GM12878 (cell line): ENCODE data around the gene CDKN1C. TPM values are rescaled to one million over a fixed set of nuclear protein-coding genes. Genes with fewer than 3 reads are reported as not detected.

Experiments
- ATAC-seq: fragments of 200-7000 bp; cut with Tn5 transposase; 3 replicates; pipeline ENCODE4 v1.9.1; 2020; ENCODE audit warnings: mild to moderate bottlenecking, moderate library complexity
- BruUV-seq: library from RNA; stranded (reverse); fragments of 400-500 nt; replicated peaks from 2 replicates; lab custom pipeline; 2021; lab: Mats Ljungman, UMichigan
- CTCF ChIA-PET: fragments of 300-600 bp; sonication (Branson Sonifier 250); formaldehyde crosslinking; extraction: SDS; loops from one replicate; lab custom pipeline; 2021; ENCODE audit warnings: inconsistent platforms; lab: Yijun Ruan, JAX
- POLR2A ChIA-PET: fragments of 350-600 bp; formaldehyde crosslinking; extraction: SDS; loops from one replicate; lab custom pipeline; 2021; ENCODE audit warnings: inconsistent platforms; lab: Charles Lee
- RAD21 ChIA-PET: fragments of 300-600 bp; sonication (Branson Sonifier 250); formaldehyde crosslinking; loops from one replicate; lab custom pipeline; 2023; ENCODE audit warnings: antibody characterized with exemption; ENCODE audit not compliant: unreplicated experiment; lab: Charles Lee
- SMC1A ChIA-PET: fragments of 300-600 bp; sonication (Branson Sonifier 250); formaldehyde crosslinking; loops from one replicate; lab custom pipeline; 2023; ENCODE audit not compliant: unreplicated experiment, uncharacterized antibody; lab: Charles Lee
- DNase-seq: peaks from one replicate; pipeline ENCODE4 v3.0.0-alpha.2; 2011; ENCODE audit warnings: low read depth, low spot score
- FAIRE-seq: peaks from 3 replicates; lab custom pipeline; 2011; peaks lifted over from hg19 to GRCh38; lab: Jason Lieb, UNC
- H2AFZ ChIP-seq: 2 replicates; pipeline ENCODE4 v1.6.0; 2011; ENCODE audit warnings: low read depth, low read length, control low read depth; ENCODE audit not compliant: control insufficient read depth
- H3K27ac ChIP-seq: 2 replicates; pipeline ENCODE4 v1.5.1; 2011; ENCODE audit warnings: control low read depth; ENCODE audit not compliant: control insufficient read depth, insufficient read depth
- H3K27me3 ChIP-seq, 2 experiments: replicated peaks in 1 of 2; 2 replicates each; pipeline versions ENCODE4 v1.6.0 to v1.6.1; 2011; ENCODE audit warnings: low read length in 1 of 2; ENCODE audit not compliant: control insufficient read depth in 2 of 2, insufficient read depth in 2 of 2
- H3K36me3 ChIP-seq, 2 experiments: 2 replicates each; pipeline ENCODE4 v1.5.1; 2011; ENCODE audit warnings: low read length in 1 of 2; ENCODE audit not compliant: control insufficient read depth in 2 of 2, insufficient read depth in 2 of 2
- H3K4me1 ChIP-seq: 2 replicates; pipeline ENCODE4 v1.6.1; 2011; ENCODE audit warnings: mild to moderate bottlenecking, low read length, moderate library complexity, mixed read lengths; ENCODE audit not compliant: control insufficient read depth, insufficient read depth
- H3K4me2 ChIP-seq: 2 replicates; pipeline ENCODE4 v1.6.0; 2011; ENCODE audit warnings: control low read depth; ENCODE audit not compliant: control insufficient read depth, insufficient read depth
- H3K4me3 ChIP-seq: fragments of 200-600 bp; sonication (generic); 2 replicates; pipeline ENCODE4 v1.5.1; 2016
- H3K79me2 ChIP-seq: 2 replicates; pipeline ENCODE4 v1.6.0; 2011; ENCODE audit warnings: low read length; ENCODE audit not compliant: control insufficient read depth, insufficient read depth
- H3K9ac ChIP-seq: 2 replicates; pipeline ENCODE4 v1.8.0; 2011; ENCODE audit warnings: low read length, control low read depth, mixed read lengths; ENCODE audit not compliant: control insufficient read depth, insufficient read depth
- H3K9me3 ChIP-seq: replicated peaks from 3 replicates; pipeline ENCODE4 v1.5.1; 2011; ENCODE audit warnings: mild to moderate bottlenecking, low read length; ENCODE audit not compliant: control insufficient read depth, insufficient read depth
- H4K20me1 ChIP-seq: 2 replicates; pipeline ENCODE4 v1.6.0; 2011; ENCODE audit not compliant: control insufficient read depth, insufficient read depth
- ATF7 ChIP-seq: fragments of 450-650 bp; IDR thresholded peaks from 2 replicates; pipeline ENCODE4 v1.6.1; 2016; ENCODE audit warnings: low read depth, mild to moderate bottlenecking
- CREB1 ChIP-seq: IDR thresholded peaks from 2 replicates; pipeline ENCODE4 v1.6.1; 2012; ENCODE audit warnings: low read depth, mild to moderate bottlenecking, inconsistent platforms
- HDAC6 ChIP-seq: fragments of 200-600 bp; sonication (generic); IDR thresholded peaks from one replicate; pipeline ENCODE4 v1.8.0; 2017; ENCODE audit warnings: antibody characterized with exemption; ENCODE audit not compliant: unreplicated experiment
- JUND ChIP-seq: IDR thresholded peaks from 2 replicates; pipeline ENCODE4 v1.6.1; 2012; ENCODE audit warnings: low read depth, mild to moderate bottlenecking, low read length, improper control_type of control experiment, moderate library complexity
- KLF5 ChIP-seq: fragments of 450-650 bp; IDR thresholded peaks from 2 replicates; pipeline ENCODE4 v1.6.1; 2014; ENCODE audit warnings: mild to moderate bottlenecking; ENCODE audit not compliant: partially characterized antibody
- RBBP5 ChIP-seq: fragments of 200-600 bp; sonication (generic); conservative IDR thresholded peaks from 2 replicates; pipeline ENCODE4 v1.6.1; 2016
- RUNX3 ChIP-seq: IDR thresholded peaks from 2 replicates; pipeline ENCODE4 v1.6.1; 2012; ENCODE audit warnings: low read length, inconsistent platforms
- WGBS: methylation state at CpG from one replicate; pipeline ENCODE4 v1.1.6; 2016; ENCODE audit warnings: low lambda C conversion rate; ENCODE audit not compliant: insufficient replicate concordance, insufficient coverage; ENCODE audit errors: missing lambda C conversion rate; 5-methylcytosine and 5-hydroxymethylcytosine counted together
- in situ Hi-C: fragments of 300-500 bp; cut with MboI; formaldehyde crosslinking; loops from 9 replicates; pipeline ENCODE4 v1.14.3; 2018; ENCODE audit warnings: mixed read lengths
- intact Hi-C: fragments of 100-400 bp; cut with micrococcal nuclease; formaldehyde crosslinking; loops from one replicate; pipeline ENCODE4 v1.14.2; 2022; ENCODE audit not compliant: unreplicated experiment
- polyA plus RNA-seq, 11 experiments: library from polyadenylated mRNA; depleted of rRNA in 4 of 11; unstranded in 6 of 11; stranded (reverse) in 5 of 11; fragments of >200 nt; fragmentation: Nextera tagmentation in 4 of 11; fragmentation: Illumina TruSeq in 1 of 11; extraction: Ambion mirVana in 4 of 11; extraction: Trizol in 1 of 11; gene quantifications; 1 replicate in 1 of 11; 2 replicates in 10 of 11; pipeline versions ENCODE4 v1.2.1 to v1.2.3, GENCODE V29; 2011 to 2016; ENCODE audit warnings: inconsistent platforms in 2 of 11, missing spikeins in 2 of 11, low read depth in 1 of 11
- total RNA-seq, 4 experiments: library from RNA; depleted of rRNA in 3 of 4; stranded (reverse); fragments of >200 nt in 3 of 4; fragmentation: Illumina TruSeq in 1 of 4; extraction: Trizol in 1 of 4; gene quantifications; 2 replicates each; pipeline versions ENCODE4 v1.2.1 to v1.2.3, GENCODE V29; 2013 to 2021
- TF ChIP-seq, protein P1 (sequence below): fragments of 450-650 bp; IDR thresholded peaks from 2 replicates; pipeline ENCODE4 v1.6.1; 2014; ENCODE audit warnings: mild to moderate bottlenecking
- TF ChIP-seq, protein P2 (sequence below): fragments of 150-350 bp; IDR thresholded peaks from 2 replicates; pipeline ENCODE4 v1.6.1; 2016; ENCODE audit warnings: low read depth, low read length
- TF ChIP-seq, protein P3 (sequence below): IDR thresholded peaks from 2 replicates; pipeline ENCODE4 v1.6.1; 2012; ENCODE audit warnings: low read depth, low read length, improper control_type of control experiment

The CDKN1C gene
- total and polyA plus RNA-seq, 10 of the 15 experiments (the other 5 are each of a cell fraction or from before 2014, with no cell fraction given), result 0.05 to 0.21 (median 0.14) TPM; not detected in 7

DNA sequence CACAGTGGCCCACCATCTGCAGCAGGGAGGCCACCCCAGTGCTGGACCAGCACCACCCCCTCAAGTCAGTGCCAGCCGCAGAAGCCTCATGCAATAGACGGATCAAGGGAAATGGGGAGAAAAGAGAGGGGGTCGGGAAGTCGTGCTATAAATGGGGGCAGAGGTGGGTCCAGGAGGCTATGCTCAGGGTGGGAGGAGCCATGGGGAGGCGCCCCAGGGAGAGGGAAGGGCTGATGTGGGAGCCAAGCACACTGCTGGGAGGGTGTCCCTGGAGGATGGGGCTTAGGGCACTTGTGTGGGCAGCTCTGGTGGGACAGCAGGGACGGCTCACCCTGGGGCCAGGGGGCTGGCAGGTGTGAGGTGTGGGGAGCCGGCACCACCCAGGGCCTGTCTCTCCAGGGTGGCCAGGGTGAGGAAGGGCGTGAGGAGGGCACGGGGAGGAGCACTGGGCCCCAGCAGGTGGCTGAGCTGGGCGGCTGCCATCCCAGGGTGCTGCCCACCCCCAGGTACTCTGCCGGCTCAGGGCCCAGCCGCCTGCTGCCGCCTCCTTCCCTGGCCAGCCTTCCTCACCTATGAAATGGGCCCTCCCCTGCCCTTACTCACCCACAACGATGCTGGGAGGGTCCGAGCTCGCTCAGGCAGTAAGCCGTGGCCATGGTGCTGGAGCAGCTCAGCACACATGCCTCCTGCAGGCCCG, 25.7 kb upstream of the CDKN1C start:
- no peak overlapping the region for H3K9ac ChIP-seq
- no peaks in the 10 kb centered on the region for H3K79me2 ChIP-seq
- H3K9me3 ChIP-seq, result no peaks in the 10 kb centered on the region
- TF ChIP-seq, protein P1, sequence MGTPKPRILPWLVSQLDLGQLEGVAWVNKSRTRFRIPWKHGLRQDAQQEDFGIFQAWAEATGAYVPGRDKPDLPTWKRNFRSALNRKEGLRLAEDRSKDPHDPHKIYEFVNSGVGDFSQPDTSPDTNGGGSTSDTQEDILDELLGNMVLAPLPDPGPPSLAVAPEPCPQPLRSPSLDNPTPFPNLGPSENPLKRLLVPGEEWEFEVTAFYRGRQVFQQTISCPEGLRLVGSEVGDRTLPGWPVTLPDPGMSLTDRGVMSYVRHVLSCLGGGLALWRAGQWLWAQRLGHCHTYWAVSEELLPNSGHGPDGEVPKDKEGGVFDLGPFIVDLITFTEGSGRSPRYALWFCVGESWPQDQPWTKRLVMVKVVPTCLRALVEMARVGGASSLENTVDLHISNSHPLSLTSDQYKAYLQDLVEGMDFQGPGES, result no peak
- TF ChIP-seq RBBP5 (no peak), ATF7 (no peak)
- ChIA-PET POLR2A (no interaction called here), SMC1A (no interaction called here), CTCF (interaction anchor here (1.4 kb wide), 1 partner anchor 18 kb away, joined by 3 read pairs; no protein-coding TSS in a partner anchor), RAD21 (no interaction called here)
- 56% methylated on average over 15 of the region's 18 CpGs for WGBS
- no peaks in the 10 kb centered on the region for H3K4me1 ChIP-seq
- no peak overlapping the region for H2AFZ ChIP-seq
- no peak overlapping the region for H3K27ac ChIP-seq
- H3K36me3 ChIP-seq, result no peaks in the 10 kb centered on the region
- no peak for ATAC-seq
- no peak overlapping the region for H3K4me2 ChIP-seq
- in situ Hi-C loops, result no loop called here
- BruUV-seq, result no TSS peak
- H4K20me1 ChIP-seq, result no peaks in the 10 kb centered on the region
- no peaks in the 10 kb centered on the region for H3K27me3 ChIP-seq
- no peak overlapping the region for H3K4me3 ChIP-seq
- no peak for DNase-seq
- intact Hi-C loops, result no loop called here
- FAIRE-seq, result no peak

DNA sequence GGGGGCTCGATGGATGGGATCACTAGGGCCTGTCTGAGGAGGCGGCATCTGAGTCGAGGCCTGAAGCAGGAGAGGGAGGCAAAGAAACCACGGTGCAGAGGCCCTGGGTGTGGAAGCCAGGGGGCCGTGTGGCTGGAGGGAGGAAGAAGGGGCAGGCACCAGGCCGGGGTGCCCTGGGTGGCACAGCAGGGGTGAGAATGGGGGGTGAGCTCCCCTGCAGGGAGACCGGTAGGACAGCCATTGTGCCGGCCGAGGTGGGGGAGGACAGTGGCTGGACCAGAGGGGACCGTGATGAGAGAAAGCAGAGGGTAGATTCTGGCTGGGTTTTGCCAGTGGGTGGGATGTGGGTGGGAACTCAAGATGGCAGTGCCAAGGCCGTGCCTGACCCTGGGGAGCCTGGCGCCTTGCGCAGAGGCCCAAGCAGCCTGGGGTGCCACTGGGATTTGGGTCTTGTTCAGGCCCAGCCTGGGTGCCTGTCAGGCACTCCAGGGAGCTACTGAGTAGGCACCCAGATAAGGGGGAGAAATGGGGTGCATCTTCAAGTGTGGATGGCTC, 24.9 kb upstream of the CDKN1C start:
- no peaks in the 10 kb centered on the region for H3K27me3 ChIP-seq
- CTCF ChIA-PET, result no interaction called here
- no peaks in the 10 kb centered on the region for H3K4me1 ChIP-seq
- H3K27ac ChIP-seq, result no peak overlapping the region
- no peak overlapping the region for H3K4me2 ChIP-seq
- H3K4me3 ChIP-seq, result no peak overlapping the region
- no peaks in the 10 kb centered on the region for H3K36me3 ChIP-seq
- no peak for ATAC-seq
- DNase-seq, result no peak
- no peak overlapping the region for H3K9ac ChIP-seq
- intact Hi-C loops, result no loop called here
- in situ Hi-C loops, result no loop called here
- no peaks in the 10 kb centered on the region for H4K20me1 ChIP-seq
- no peak for FAIRE-seq
- no peaks in the 10 kb centered on the region for H3K79me2 ChIP-seq
- POLR2A ChIA-PET, result no interaction called here
- TSS peak; percentile 67 for BruUV-seq
- H2AFZ ChIP-seq, result no peak overlapping the region
- 70% methylated on average over 11 of the region's 13 CpGs for WGBS
- H3K9me3 ChIP-seq, result no peaks in the 10 kb centered on the region; the same call in 2 of the 3 replicates
- RAD21 ChIA-PET, result no interaction called here
- SMC1A ChIA-PET, result no interaction called here
- TF ChIP-seq, protein P2, sequence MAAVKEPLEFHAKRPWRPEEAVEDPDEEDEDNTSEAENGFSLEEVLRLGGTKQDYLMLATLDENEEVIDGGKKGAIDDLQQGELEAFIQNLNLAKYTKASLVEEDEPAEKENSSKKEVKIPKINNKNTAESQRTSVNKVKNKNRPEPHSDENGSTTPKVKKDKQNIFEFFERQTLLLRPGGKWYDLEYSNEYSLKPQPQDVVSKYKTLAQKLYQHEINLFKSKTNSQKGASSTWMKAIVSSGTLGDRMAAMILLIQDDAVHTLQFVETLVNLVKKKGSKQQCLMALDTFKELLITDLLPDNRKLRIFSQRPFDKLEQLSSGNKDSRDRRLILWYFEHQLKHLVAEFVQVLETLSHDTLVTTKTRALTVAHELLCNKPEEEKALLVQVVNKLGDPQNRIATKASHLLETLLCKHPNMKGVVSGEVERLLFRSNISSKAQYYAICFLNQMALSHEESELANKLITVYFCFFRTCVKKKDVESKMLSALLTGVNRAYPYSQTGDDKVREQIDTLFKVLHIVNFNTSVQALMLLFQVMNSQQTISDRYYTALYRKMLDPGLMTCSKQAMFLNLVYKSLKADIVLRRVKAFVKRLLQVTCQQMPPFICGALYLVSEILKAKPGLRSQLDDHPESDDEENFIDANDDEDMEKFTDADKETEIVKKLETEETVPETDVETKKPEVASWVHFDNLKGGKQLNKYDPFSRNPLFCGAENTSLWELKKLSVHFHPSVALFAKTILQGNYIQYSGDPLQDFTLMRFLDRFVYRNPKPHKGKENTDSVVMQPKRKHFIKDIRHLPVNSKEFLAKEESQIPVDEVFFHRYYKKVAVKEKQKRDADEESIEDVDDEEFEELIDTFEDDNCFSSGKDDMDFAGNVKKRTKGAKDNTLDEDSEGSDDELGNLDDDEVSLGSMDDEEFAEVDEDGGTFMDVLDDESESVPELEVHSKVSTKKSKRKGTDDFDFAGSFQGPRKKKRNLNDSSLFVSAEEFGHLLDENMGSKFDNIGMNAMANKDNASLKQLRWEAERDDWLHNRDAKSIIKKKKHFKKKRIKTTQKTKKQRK, result no peak
- TF ChIP-seq JUND (no peak), CREB1 (no peak), RUNX3 (no peak), HDAC6 (no peak), KLF5 (no peak)
- TF ChIP-seq, protein P3, sequence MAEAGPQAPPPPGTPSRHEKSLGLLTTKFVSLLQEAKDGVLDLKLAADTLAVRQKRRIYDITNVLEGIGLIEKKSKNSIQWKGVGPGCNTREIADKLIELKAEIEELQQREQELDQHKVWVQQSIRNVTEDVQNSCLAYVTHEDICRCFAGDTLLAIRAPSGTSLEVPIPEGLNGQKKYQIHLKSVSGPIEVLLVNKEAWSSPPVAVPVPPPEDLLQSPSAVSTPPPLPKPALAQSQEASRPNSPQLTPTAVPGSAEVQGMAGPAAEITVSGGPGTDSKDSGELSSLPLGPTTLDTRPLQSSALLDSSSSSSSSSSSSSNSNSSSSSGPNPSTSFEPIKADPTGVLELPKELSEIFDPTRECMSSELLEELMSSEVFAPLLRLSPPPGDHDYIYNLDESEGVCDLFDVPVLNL, result no peak
